Upper lobe of right lung (tissue), 1 donor: Measurements from ENCODE around the gene BBC3. TPM values are rescaled to one million over a fixed set of nuclear protein-coding genes. Genes with fewer than 3 reads are reported as not detected.
A peak's percentile ranks its signal among the peaks of the same experiment; 100 is the strongest.

Source experiments
- ATAC-seq: fragments of 200-7000 bp; cut with Tn5 transposase; one replicate; pipeline ENCODE4 v1.9.1; 2020; ENCODE audit warnings: mild to moderate bottlenecking, moderate library complexity
- DNase-seq: peaks from one replicate; pipeline ENCODE4 v3.0.0-alpha.2; 2020
- H3K27ac ChIP-seq: fragments of 200-600 bp; one replicate; pipeline ENCODE4 v1.8.0; 2022
- H3K27me3 ChIP-seq: fragments of 200-600 bp; one replicate; pipeline ENCODE4 v1.8.0; 2022; ENCODE audit warnings: mild to moderate bottlenecking
- H3K36me3 ChIP-seq: fragments of 200-600 bp; one replicate; pipeline ENCODE4 v1.8.0; 2022
- H3K4me1 ChIP-seq: fragments of 200-600 bp; one replicate; pipeline ENCODE4 v1.8.0; 2022
- H3K4me3 ChIP-seq: fragments of 200-600 bp; one replicate; pipeline ENCODE4 v1.8.0; 2022; ENCODE audit warnings: mild to moderate bottlenecking
- H3K9me3 ChIP-seq: fragments of 200-600 bp; one replicate; pipeline ENCODE4 v1.8.0; 2022
- CTCF ChIP-seq: fragments of 200-600 bp; IDR thresholded peaks from one replicate; pipeline ENCODE4 v1.8.0; 2022; ENCODE audit warnings: antibody characterized with exemption
- intact Hi-C: fragments of 100-400 bp; cut with DNase I; formaldehyde crosslinking; loops from one replicate; pipeline ENCODE4 v1.11.0; 2022
- total RNA-seq: library from RNA; stranded (reverse); fragmentation: NEBNext Ultra II Directional; extraction: Animal tissue kit (Norgen Biotek cat#: 25700); gene quantifications from one replicate; pipeline ENCODE4 v1.2.1, GENCODE V29; 2021
- donor health status: DM: no; HTN: yes; CAD: no; lungs with severe emphysema.

The BBC3 gene
- total RNA-seq, 1 donor from 2014 or later = 20.1 TPM

- Histone ChIP-seq H3K4me3 (peak overlapping the region; percentile 97), H3K36me3 (peaks cover 4% of the 10 kb centered on the region), H3K27ac (peak overlapping the region; percentile 86), H3K27me3 (no peaks in the 10 kb centered on the region), H3K9me3 (no peaks in the 10 kb centered on the region), H3K4me1 (peaks cover 29% of the 10 kb centered on the region)
- peak; percentile 82 for TF ChIP-seq CTCF
- intact Hi-C loops = no loop called here
- ATAC-seq = peak; percentile 4
- peak; percentile 91 for DNase-seq
These were observed 712 bp downstream of the BBC3 start for GRCh38 chr19:47230054-47230920.

GRCh38 chr19:47229676-47230053, 1.3 kb downstream of the BBC3 start:
- Histone ChIP-seq H3K36me3 (peaks cover 5% of the 10 kb centered on the region), H3K4me1 (peaks cover 29% of the 10 kb centered on the region), H3K4me3 (peak overlapping the region; percentile 97), H3K27ac (peak overlapping the region; percentile 86), H3K9me3 (no peaks in the 10 kb centered on the region), H3K27me3 (no peaks in the 10 kb centered on the region)
- intact Hi-C loops = no loop called here
- ATAC-seq (no peak), DNase-seq (no peak)
- TF ChIP-seq CTCF = no peak

DNA sequence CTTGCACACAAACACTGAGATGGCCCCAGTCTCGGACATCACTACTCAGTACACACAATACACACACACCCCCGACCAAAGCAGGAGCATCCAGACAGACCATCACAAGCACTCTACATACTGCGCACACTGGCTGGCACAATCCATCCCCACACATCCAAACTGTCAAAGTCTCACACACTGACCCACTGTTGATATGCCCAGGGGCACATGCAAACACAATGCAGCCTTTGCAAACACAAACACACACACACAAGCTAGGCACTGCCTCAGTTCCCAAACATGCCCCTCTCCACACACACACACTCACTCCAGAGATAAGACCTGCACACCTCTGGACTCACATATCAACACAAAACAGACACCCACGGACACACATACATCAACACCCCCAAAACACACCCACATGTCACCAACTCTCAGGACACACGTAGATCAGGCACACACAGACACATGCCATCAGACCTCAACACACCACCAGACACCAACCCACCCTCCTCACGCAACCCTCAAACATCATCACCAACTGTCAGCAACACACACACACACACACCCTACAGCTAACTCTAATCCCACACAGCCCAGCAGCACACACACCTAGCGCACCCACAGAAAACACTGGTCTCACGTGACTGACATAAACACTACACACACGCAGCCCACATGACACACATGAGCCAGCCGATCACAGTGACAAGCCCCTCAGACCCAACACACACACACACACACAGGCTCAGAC, 1.9 kb downstream of the BBC3 start:
- DNase-seq (peak; percentile 67), ATAC-seq (no peak)
- intact Hi-C loops = no loop called here
- Histone ChIP-seq H3K9me3 (no peaks in the 10 kb centered on the region), H3K27me3 (no peaks in the 10 kb centered on the region), H3K4me1 (peaks cover 29% of the 10 kb centered on the region), H3K27ac (peak overlapping the region; percentile 99), H3K36me3 (peaks cover 5% of the 10 kb centered on the region), H3K4me3 (peak overlapping the region; percentile 97)
- no peak for TF ChIP-seq CTCF

DNA sequence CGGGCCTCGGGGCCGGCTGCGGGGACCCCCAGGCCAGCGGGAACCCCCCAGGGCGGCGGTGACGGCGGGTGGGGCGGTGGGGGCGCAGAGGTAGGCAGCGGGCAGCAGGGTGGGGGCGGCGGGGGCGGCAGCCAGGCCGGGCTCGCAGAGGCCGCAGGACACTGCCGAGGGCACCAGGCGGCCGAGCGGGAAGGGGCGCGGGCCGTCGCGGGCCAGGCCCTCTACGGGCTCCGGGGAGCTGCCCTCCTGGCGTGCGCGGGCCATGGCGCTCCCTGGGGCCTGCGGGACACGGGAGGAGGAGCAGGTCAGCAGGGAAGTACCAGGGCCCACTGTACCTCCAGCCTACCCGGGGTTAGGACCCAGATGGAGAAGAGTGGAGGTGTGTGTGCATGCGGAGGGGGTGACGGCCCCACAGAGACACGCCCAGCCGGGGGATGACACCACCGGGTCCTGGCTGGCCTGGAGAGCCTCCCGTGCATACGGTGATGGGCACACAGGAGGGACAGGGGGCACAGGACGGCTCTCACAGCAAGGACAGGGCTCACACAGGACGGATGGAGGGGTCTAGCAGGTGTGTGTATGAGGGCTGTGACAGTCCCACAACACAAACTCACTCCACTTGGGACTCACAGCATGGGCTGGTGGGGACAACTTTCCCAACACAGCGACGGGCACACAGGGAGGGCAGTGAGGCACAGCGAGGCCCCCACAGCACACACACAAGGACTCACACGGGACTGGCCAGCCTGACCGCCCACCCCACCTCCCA, 2.6 kb downstream of the BBC3 start:
- H3K9me3 ChIP-seq = no peaks in the 10 kb centered on the region
- ATAC-seq = peak; percentile 3
- no peak for TF ChIP-seq CTCF
- peak overlapping the region; percentile 99 for H3K27ac ChIP-seq
- peak overlapping the region; percentile 97 for H3K4me3 ChIP-seq
- DNase-seq = peak; percentile 84
- no peaks in the 10 kb centered on the region for H3K27me3 ChIP-seq
- peaks cover 29% of the 10 kb centered on the region for H3K4me1 ChIP-seq
- H3K36me3 ChIP-seq = peaks cover 12% of the 10 kb centered on the region
- intact Hi-C loops = no loop called here

DNA sequence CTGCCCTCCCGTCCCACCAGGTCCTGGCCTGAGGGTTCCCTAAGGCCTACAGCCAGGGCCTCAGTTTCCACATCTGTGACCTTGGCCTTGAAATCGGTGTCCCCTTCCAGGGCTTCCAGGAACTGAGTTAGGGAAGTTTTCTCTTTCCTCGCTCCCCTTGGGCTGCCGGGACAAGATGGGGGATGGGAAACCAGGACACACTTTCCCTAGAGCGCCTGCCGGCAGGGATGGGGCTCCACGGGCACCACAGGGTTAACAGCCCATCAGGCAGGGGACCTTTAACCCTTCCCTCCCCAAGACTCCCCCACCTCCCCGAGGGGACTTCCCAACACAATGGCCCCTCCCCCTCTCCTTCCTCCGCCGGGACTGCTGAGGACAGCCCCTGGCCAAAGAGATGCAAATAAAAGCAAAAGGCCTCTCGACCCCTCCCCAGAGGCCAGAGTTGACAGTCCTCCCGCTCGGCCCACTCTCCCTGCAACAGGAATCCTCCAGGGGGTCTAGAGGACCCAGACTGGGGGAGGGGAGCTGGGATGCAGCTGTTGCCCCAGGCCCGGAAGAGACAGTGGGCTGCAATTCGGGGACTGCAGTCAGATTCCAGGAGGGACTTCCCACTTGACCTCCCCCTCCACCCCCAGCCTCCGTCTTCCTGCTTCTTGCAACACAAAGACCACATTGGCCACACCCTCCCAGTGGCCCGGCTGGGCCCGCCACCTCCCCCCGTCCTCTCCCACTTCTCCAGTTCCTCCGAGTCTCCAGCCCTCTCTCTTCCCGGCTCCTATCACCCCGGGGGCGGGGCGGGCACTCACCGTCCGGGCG, 3.4 kb downstream of the BBC3 start:
- peaks cover 29% of the 10 kb centered on the region for H3K4me1 ChIP-seq
- H3K9me3 ChIP-seq = no peaks in the 10 kb centered on the region

More for the DNA sequence above, 3.4 kb downstream of the BBC3 start:
- Histone ChIP-seq H3K27me3 (no peaks in the 10 kb centered on the region), H3K36me3 (peaks cover 14% of the 10 kb centered on the region), H3K4me3 (peak overlapping the region; percentile 97), H3K27ac (peak overlapping the region; percentile 99)
- ATAC-seq (peak; percentile 67), DNase-seq (peak; percentile 95)
- no peak for TF ChIP-seq CTCF
- intact Hi-C loops = no loop called here
